ENCODE data around the gene MED15.

The MED15 gene

DNA sequence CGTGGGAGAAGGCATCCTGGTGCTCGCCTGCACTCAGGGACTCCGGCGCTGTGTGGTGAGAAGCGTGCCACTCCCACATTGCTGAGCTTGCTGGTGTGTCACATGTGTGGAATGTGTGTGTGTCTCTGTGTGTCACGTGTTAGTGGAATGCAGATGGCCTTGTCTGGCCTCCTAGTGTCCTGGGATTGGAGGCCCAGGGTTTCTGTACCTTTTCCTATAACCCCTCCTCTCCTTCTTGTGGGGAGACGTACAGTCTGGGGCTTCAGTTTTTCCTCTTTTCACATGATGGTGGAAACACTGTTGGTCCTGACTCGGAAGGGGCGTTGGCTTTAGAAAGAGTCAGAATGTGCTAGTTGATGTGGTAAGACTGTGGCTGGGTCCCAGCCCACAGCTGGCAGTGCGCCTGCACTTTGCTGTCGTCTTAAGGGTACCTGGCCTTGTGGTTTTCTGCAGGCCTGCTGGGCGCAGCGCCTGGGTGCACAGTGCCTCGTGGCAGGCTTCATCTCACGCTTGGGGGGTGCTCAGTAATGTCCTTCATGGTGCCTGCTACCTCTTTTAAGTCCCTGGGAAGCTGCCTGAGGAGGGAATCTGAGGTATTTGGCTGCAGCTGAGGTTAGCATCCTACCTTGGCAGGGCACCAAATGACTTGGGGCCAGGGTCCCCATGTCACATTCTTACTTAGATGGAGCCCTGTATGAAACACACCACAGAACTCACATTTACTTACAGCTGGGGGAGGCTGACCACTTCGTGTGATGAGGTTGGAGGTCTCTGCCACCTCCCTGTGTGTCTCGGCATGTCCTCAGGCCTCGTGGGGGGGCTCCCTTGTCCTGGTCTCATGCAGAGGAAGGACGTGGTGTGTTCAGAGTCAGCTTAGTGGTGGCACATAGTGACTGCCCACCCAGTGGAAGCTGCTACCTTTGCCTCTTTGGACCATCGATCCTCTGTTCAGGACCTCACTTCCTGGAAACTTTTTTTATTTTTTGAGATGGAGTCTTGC lies 61.9 kb downstream of the MED15 start:
- H3K36me3 ChIP-seq, result peaks cover 94% of the 10 kb centered on the region
- peak overlapping the region; percentile 2 for H3K27ac ChIP-seq
- no peaks in the 10 kb centered on the region for H3K4me1 ChIP-seq (ENCODE audit: control insufficient read depth in 1 of 2, insufficient read depth in 1 of 2, low read depth in 1 of 2, low read length in 1 of 2)
- TF ChIP-seq, protein P1, sequence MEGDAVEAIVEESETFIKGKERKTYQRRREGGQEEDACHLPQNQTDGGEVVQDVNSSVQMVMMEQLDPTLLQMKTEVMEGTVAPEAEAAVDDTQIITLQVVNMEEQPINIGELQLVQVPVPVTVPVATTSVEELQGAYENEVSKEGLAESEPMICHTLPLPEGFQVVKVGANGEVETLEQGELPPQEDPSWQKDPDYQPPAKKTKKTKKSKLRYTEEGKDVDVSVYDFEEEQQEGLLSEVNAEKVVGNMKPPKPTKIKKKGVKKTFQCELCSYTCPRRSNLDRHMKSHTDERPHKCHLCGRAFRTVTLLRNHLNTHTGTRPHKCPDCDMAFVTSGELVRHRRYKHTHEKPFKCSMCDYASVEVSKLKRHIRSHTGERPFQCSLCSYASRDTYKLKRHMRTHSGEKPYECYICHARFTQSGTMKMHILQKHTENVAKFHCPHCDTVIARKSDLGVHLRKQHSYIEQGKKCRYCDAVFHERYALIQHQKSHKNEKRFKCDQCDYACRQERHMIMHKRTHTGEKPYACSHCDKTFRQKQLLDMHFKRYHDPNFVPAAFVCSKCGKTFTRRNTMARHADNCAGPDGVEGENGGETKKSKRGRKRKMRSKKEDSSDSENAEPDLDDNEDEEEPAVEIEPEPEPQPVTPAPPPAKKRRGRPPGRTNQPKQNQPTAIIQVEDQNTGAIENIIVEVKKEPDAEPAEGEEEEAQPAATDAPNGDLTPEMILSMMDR (IDR thresholded peaks at IDR 0.05), result no peak
- no peak overlapping the region for H3K4me3 ChIP-seq (ENCODE audit: low read depth in 1 of 2, low read length in 1 of 2)
- no peaks in the 10 kb centered on the region for H3K27me3 ChIP-seq
- no peaks in the 10 kb centered on the region for H3K9me3 ChIP-seq

DNA sequence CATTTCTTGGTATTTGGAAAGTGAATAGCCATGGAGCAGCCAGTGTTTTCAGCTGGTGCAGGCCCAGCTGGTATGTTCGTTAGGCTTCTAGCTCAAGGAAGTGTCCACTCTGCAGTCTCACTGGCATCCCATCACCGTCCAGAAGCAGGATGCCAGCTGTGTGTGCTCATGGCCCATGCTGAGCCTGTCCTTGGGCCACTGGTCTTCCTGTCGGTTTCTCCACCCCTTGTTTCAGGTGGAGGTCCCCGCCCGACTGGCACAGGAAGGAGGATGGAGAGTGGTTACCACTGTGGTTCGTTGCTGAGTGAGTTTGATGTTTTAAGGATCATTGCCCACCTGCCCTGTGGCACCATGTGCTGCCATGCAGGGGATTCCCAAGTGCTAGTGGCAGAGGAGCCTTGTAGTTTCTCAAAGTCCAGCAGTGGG lies 63.7 kb downstream of the MED15 start:
- no peaks in the 10 kb centered on the region for H3K9me3 ChIP-seq
- peaks cover 94% of the 10 kb centered on the region for H3K36me3 ChIP-seq
- H3K27me3 ChIP-seq, result no peaks in the 10 kb centered on the region
- no peaks in the 10 kb centered on the region for H3K4me1 ChIP-seq (ENCODE audit: control insufficient read depth in 1 of 2, insufficient read depth in 1 of 2, low read depth in 1 of 2, low read length in 1 of 2)
- H3K27ac ChIP-seq, result no peak overlapping the region
- no peak overlapping the region for H3K4me3 ChIP-seq (ENCODE audit: low read depth in 1 of 2, low read length in 1 of 2)
- TF ChIP-seq, protein P1 (IDR thresholded peaks at IDR 0.05), result no peak

- TF ChIP-seq, protein P1 (IDR thresholded peaks at IDR 0.05), result peak; percentile 54
- no peak overlapping the region for H3K27ac ChIP-seq
- H3K36me3 ChIP-seq, result peaks cover 94% of the 10 kb centered on the region
- H3K9me3 ChIP-seq, result no peaks in the 10 kb centered on the region
- no peak overlapping the region for H3K4me3 ChIP-seq (ENCODE audit: low read depth in 1 of 2, low read length in 1 of 2)
- peaks cover under 1 to 5% of the 10 kb centered on the region in 2 experiments for H3K4me1 ChIP-seq (ENCODE audit: control insufficient read depth in 1 of 2, insufficient read depth in 1 of 2, low read depth in 1 of 2, low read length in 1 of 2)
- no peaks in the 10 kb centered on the region for H3K27me3 ChIP-seq
Measured at GRCh38 chr22:20571531-20572007, 64.2 kb downstream of the MED15 start.

- no peaks in the 10 kb centered on the region for H3K9me3 ChIP-seq
- no peak overlapping the region for H3K4me3 ChIP-seq (ENCODE audit: low read depth in 1 of 2, low read length in 1 of 2)
- H3K27ac ChIP-seq, result no peak overlapping the region
- no peaks in the 10 kb centered on the region for H3K27me3 ChIP-seq
- H3K36me3 ChIP-seq, result peaks cover 94% of the 10 kb centered on the region
- peaks cover 4 to 6% of the 10 kb centered on the region in 2 experiments for H3K4me1 ChIP-seq (ENCODE audit: control insufficient read depth in 1 of 2, insufficient read depth in 1 of 2, low read depth in 1 of 2, low read length in 1 of 2)
- TF ChIP-seq, protein P1 (IDR thresholded peaks at IDR 0.05), result no peak
Measured at GRCh38 chr22:20572132-20572802, 64.9 kb downstream of the MED15 start.

- Histone ChIP-seq H3K27me3 (no peaks in the 10 kb centered on the region), H3K36me3 (peaks cover 93% of the 10 kb centered on the region), H3K4me3 (ENCODE audit: low read depth in 1 of 2, low read length in 1 of 2) (no peak overlapping the region), H3K4me1 (ENCODE audit: control insufficient read depth in 1 of 2, insufficient read depth in 1 of 2, low read depth in 1 of 2, low read length in 1 of 2) (peaks cover 4 to 6% of the 10 kb centered on the region in 2 experiments), H3K27ac (no peak overlapping the region), H3K9me3 (no peaks in the 10 kb centered on the region)
- TF ChIP-seq, protein P1 (IDR thresholded peaks at IDR 0.05), result no peak
Measured at GRCh38 chr22:20573176-20573832, 65.9 kb downstream of the MED15 start.
